ENCODE results near the gene LMCD1. TPM values are rescaled to one million over a fixed set of nuclear protein-coding genes. Genes with fewer than 3 reads are reported as not detected.
A peak's percentile ranks its signal among the peaks of the same experiment; 100 is the strongest.

LMCD1 gene
- total RNA-seq, 1 donor from 2014 or later: 1.3 TPM

DNA sequence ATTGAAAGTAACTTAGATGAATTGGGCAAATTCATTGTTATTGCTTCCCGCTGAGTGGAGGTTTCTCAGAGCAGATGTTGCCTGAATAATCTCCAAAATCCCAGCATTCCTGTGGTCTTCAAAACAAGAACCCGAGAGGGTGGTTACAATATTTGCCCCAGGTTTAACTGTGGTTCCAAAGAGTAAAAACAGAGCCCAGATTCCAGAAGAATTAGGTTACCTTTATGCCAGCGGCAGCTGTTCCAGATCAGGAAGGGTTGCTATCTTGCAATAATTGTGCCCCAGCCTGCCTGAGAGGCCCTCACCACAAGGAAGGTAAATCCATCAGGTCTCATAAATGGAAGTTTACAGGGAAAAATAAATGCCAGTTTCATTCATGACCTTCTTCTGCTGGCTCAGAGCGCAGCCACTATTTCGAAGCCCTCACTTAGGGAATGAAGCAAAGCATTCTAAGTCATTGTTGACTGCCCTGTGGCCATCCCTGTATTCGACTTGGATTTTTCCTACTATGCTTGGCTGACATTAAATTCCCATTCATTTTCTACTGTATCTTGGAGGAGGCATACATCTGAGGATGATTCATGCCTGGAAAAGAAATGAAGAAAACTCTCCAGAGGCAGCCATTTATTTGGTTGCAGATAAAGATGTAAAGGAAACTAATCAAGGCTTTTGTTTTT is 88.4 kb downstream of the LMCD1 start:
- Mint-ChIP-seq H3K36me3 (ENCODE audit: unreplicated experiment) (no peaks in the 10 kb centered on the region), H3K4me1 (ENCODE audit: low read depth, unreplicated experiment) (peaks cover 6% of the 10 kb centered on the region), H3K27me3 (ENCODE audit: unreplicated experiment) (peaks cover 5% of the 10 kb centered on the region), H3K27ac (ENCODE audit: unreplicated experiment) (no peak overlapping the region), H3K4me3 (ENCODE audit: unreplicated experiment) (no peak overlapping the region), H3K9me3 (ENCODE audit: unreplicated experiment) (no peaks in the 10 kb centered on the region)
- TF ChIP-seq, protein P1, sequence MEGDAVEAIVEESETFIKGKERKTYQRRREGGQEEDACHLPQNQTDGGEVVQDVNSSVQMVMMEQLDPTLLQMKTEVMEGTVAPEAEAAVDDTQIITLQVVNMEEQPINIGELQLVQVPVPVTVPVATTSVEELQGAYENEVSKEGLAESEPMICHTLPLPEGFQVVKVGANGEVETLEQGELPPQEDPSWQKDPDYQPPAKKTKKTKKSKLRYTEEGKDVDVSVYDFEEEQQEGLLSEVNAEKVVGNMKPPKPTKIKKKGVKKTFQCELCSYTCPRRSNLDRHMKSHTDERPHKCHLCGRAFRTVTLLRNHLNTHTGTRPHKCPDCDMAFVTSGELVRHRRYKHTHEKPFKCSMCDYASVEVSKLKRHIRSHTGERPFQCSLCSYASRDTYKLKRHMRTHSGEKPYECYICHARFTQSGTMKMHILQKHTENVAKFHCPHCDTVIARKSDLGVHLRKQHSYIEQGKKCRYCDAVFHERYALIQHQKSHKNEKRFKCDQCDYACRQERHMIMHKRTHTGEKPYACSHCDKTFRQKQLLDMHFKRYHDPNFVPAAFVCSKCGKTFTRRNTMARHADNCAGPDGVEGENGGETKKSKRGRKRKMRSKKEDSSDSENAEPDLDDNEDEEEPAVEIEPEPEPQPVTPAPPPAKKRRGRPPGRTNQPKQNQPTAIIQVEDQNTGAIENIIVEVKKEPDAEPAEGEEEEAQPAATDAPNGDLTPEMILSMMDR (IDR thresholded peaks at IDR 0.05; ENCODE audit: partially characterized antibody, unreplicated experiment): no peak
- DNase-seq: no peak

DNA sequence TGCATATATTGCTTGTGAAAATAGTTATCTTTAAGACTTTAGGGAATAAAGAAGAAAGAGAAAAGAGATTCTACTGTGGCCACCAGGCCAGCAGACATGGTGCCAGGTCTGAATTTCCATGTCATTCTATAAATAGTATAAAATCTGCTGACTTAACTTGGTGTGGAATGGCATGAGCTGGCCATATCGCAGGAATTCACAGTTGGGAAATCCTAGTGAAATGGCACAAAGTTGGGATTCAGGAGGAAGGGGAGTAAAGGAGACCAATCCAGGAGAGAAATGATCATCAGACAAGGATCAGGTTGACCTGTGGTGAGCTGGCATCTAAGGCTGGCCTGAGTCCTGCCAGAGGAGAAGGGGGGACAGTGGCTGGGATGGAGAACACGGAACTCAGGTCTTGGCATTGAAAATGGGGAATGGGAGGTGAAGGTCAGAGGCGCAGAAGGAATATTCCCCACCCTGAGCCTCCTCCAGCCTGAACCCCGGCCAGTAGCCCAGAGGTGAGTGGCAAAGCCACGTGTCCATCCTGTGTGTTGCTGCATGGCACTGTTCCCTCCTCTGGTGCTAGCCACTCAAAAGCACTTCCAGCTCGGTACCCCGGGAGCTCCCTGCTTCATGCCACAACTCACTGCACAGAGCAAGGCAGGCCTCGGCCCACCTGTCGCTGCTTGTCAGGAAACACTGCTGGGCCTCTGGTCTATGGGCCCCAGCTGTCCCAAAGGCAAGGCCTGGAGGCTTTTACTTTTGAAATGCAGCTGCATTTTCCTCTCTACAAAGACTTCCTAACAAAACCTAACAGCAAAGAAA is 91.6 kb downstream of the LMCD1 start:
- peak; percentile 32 for DNase-seq
- H3K27ac Mint-ChIP-seq (ENCODE audit: unreplicated experiment): no peak overlapping the region
- H3K4me1 Mint-ChIP-seq (ENCODE audit: low read depth, unreplicated experiment): peaks cover 21% of the 10 kb centered on the region
- H3K36me3 Mint-ChIP-seq (ENCODE audit: unreplicated experiment): no peaks in the 10 kb centered on the region
- H3K9me3 Mint-ChIP-seq (ENCODE audit: unreplicated experiment): no peaks in the 10 kb centered on the region
- TF ChIP-seq, protein P1 (IDR thresholded peaks at IDR 0.05; ENCODE audit: partially characterized antibody, unreplicated experiment): no peak
- H3K27me3 Mint-ChIP-seq (ENCODE audit: unreplicated experiment): peaks cover 6% of the 10 kb centered on the region
- H3K4me3 Mint-ChIP-seq (ENCODE audit: unreplicated experiment): no peak overlapping the region

DNA sequence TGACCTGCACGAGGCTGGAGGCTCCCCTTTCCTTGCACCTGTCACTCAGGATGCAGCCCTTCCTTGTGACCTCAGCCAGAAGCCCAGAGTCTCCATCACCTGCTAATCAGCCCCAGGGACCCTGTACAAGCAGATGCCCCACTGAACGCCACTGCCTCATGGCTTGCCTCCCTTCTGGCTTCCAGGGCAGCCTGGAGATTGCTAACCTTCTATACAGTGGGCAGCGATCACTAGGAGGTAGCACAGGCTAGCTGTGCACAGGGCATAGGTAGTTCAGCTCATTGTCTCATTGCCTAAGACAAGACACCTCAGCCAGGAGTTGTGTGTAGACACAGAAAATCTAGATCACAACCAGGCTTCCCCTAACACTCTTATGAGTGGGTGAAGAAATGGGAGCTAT is 93.6 kb downstream of the LMCD1 start:
- Mint-ChIP-seq H3K27me3 (ENCODE audit: unreplicated experiment) (peaks cover 4% of the 10 kb centered on the region), H3K27ac (ENCODE audit: unreplicated experiment) (no peak overlapping the region), H3K4me3 (ENCODE audit: unreplicated experiment) (no peak overlapping the region), H3K4me1 (ENCODE audit: low read depth, unreplicated experiment) (peaks cover 21% of the 10 kb centered on the region), H3K9me3 (ENCODE audit: unreplicated experiment) (no peaks in the 10 kb centered on the region), H3K36me3 (ENCODE audit: unreplicated experiment) (no peaks in the 10 kb centered on the region)
- TF ChIP-seq, protein P1 (IDR thresholded peaks at IDR 0.05; ENCODE audit: partially characterized antibody, unreplicated experiment): no peak
- no peak for DNase-seq

DNA sequence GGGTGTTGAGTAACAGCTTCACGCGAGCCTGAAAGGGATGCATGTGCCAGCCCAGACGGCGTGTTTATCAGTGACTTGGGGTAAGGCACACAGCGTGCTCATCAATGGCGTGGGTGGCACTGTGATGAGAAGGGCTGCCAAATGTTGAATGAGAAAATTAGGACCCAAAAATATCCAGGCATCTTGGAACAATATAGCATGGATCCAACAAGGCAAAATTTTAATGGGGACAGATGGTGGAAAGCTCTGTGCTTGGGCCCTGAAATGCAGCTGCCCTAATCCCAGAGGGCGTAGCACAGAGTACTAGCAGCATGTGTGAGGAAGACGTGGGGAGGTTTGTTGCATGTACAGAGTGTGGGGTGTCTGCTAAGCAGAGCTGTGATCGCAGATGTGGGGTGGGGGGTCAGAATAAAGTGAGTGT is 94.1 kb downstream of the LMCD1 start:
- H3K27me3 Mint-ChIP-seq (ENCODE audit: unreplicated experiment): peaks cover 4% of the 10 kb centered on the region
- TF ChIP-seq, protein P1 (IDR thresholded peaks at IDR 0.05; ENCODE audit: partially characterized antibody, unreplicated experiment): no peak
- H3K4me3 Mint-ChIP-seq (ENCODE audit: unreplicated experiment): no peak overlapping the region
- H3K4me1 Mint-ChIP-seq (ENCODE audit: low read depth, unreplicated experiment): peaks cover 21% of the 10 kb centered on the region
- no peaks in the 10 kb centered on the region for H3K36me3 Mint-ChIP-seq (ENCODE audit: unreplicated experiment)
- H3K27ac Mint-ChIP-seq (ENCODE audit: unreplicated experiment): peak overlapping the region; percentile 31
- no peaks in the 10 kb centered on the region for H3K9me3 Mint-ChIP-seq (ENCODE audit: unreplicated experiment)
- no peak for DNase-seq
